Endothelial cell (in vitro differentiated cells): ENCODE results near the gene DMXL2. TPM values are rescaled to one million over a fixed set of nuclear protein-coding genes. Genes with fewer than 3 reads are reported as not detected.

Experiments used
- DNase-seq: peaks from one replicate; pipeline ENCODE4 v3.0.0; 2021; ENCODE audit warnings: low spot score
- H3K27ac Mint-ChIP-seq: one replicate; pipeline ENCODE4 v1.8.0; 2021; ENCODE audit warnings: mixed read lengths, inconsistent platforms; ENCODE audit not compliant: unreplicated experiment
- H3K27me3 Mint-ChIP-seq: one replicate; pipeline ENCODE4 v1.8.0; 2021; ENCODE audit warnings: mild to moderate bottlenecking, moderate library complexity, mixed read lengths, inconsistent platforms; ENCODE audit not compliant: unreplicated experiment
- H3K36me3 Mint-ChIP-seq: one replicate; pipeline ENCODE4 v1.8.0; 2021; ENCODE audit warnings: mild to moderate bottlenecking, low read depth, mixed read lengths, inconsistent platforms; ENCODE audit not compliant: unreplicated experiment
- H3K4me1 Mint-ChIP-seq: one replicate; pipeline ENCODE4 v1.8.0; 2021; ENCODE audit warnings: mild to moderate bottlenecking, mixed read lengths, inconsistent platforms; ENCODE audit not compliant: unreplicated experiment
- H3K4me3 Mint-ChIP-seq: one replicate; pipeline ENCODE4 v1.8.0; 2021; ENCODE audit warnings: mild to moderate bottlenecking, mixed read lengths, inconsistent platforms; ENCODE audit not compliant: unreplicated experiment
- H3K9me3 Mint-ChIP-seq: one replicate; pipeline ENCODE4 v1.8.0; 2021; ENCODE audit warnings: mixed read lengths, inconsistent platforms; ENCODE audit not compliant: unreplicated experiment
- CTCF ChIP-seq: fragments of 200-600 bp; sonication (generic); IDR thresholded peaks from one replicate; pipeline ENCODE4 v1.5.0; 2021; ENCODE audit warnings: antibody characterized with exemption; ENCODE audit not compliant: unreplicated experiment
- total RNA-seq: library from RNA; stranded (reverse); fragmentation: NEBNext Ultra II Directional; extraction: Animal tissue kit (Norgen Biotek cat#: 25700); gene quantifications from one replicate; pipeline ENCODE4 v1.2.1, GENCODE V29; 2021; ENCODE audit not compliant: unreplicated experiment

DMXL2 gene
- total RNA-seq, 1 donor from 2014 or later = 33.1 TPM

GRCh38 chr15:51602484-51602883 lies 20.1 kb downstream of the DMXL2 start:
- DNase-seq = no peak
- no peak overlapping the region for H3K4me3 Mint-ChIP-seq
- no peak overlapping the region for H3K27ac Mint-ChIP-seq
- no peaks in the 10 kb centered on the region for H3K27me3 Mint-ChIP-seq
- no peaks in the 10 kb centered on the region for H3K4me1 Mint-ChIP-seq
- H3K36me3 Mint-ChIP-seq = no peaks in the 10 kb centered on the region
- no peak for TF ChIP-seq CTCF
- H3K9me3 Mint-ChIP-seq = no peaks in the 10 kb centered on the region

GRCh38 chr15:51601801-51602200 lies 20.8 kb downstream of the DMXL2 start:
- H3K27ac Mint-ChIP-seq = no peak overlapping the region
- no peak for DNase-seq
- no peaks in the 10 kb centered on the region for H3K4me1 Mint-ChIP-seq
- H3K36me3 Mint-ChIP-seq = no peaks in the 10 kb centered on the region
- no peaks in the 10 kb centered on the region for H3K9me3 Mint-ChIP-seq
- no peak for TF ChIP-seq CTCF
- H3K27me3 Mint-ChIP-seq = no peaks in the 10 kb centered on the region
- H3K4me3 Mint-ChIP-seq = no peak overlapping the region

GRCh38 chr15:51600114-51600513 lies 22.5 kb downstream of the DMXL2 start:
- no peaks in the 10 kb centered on the region for H3K4me1 Mint-ChIP-seq
- DNase-seq = no peak
- TF ChIP-seq CTCF = no peak
- no peak overlapping the region for H3K4me3 Mint-ChIP-seq
- H3K27me3 Mint-ChIP-seq = no peaks in the 10 kb centered on the region
- no peak overlapping the region for H3K27ac Mint-ChIP-seq
- H3K36me3 Mint-ChIP-seq = no peaks in the 10 kb centered on the region
- no peaks in the 10 kb centered on the region for H3K9me3 Mint-ChIP-seq

GRCh38 chr15:51589881-51590568 lies 32.5 kb downstream of the DMXL2 start:
- no peak for TF ChIP-seq CTCF
- H3K36me3 Mint-ChIP-seq = peaks cover 17% of the 10 kb centered on the region
- H3K4me1 Mint-ChIP-seq = peaks cover 2% of the 10 kb centered on the region
- no peaks in the 10 kb centered on the region for H3K27me3 Mint-ChIP-seq
- DNase-seq = no peak
- H3K9me3 Mint-ChIP-seq = peaks cover 10% of the 10 kb centered on the region
- H3K4me3 Mint-ChIP-seq = no peak overlapping the region
- H3K27ac Mint-ChIP-seq = no peak overlapping the region

GRCh38 chr15:51588966-51589365 lies 33.6 kb downstream of the DMXL2 start:
- TF ChIP-seq CTCF = no peak
- DNase-seq = no peak
- peaks cover 10% of the 10 kb centered on the region for H3K9me3 Mint-ChIP-seq
- H3K4me1 Mint-ChIP-seq = peaks cover 2% of the 10 kb centered on the region
- peaks cover 16% of the 10 kb centered on the region for H3K36me3 Mint-ChIP-seq
- no peak overlapping the region for H3K4me3 Mint-ChIP-seq
- no peaks in the 10 kb centered on the region for H3K27me3 Mint-ChIP-seq
- no peak overlapping the region for H3K27ac Mint-ChIP-seq
